HCT116 (cell line): ENCODE measurements around the gene ACOT11. TPM values are rescaled to one million over a fixed set of nuclear protein-coding genes. Genes with fewer than 3 reads are reported as not detected.

Experiments
- ATAC-seq: fragments of 200-7000 bp; cut with Tn5 transposase; 2 replicates; pipeline ENCODE4 v1.9.1; 2020; ENCODE audit warnings: mild to moderate bottlenecking, moderate library complexity
- BruUV-seq: library from RNA; stranded (reverse); fragments of 400-500 nt; replicated peaks from 2 replicates; lab custom pipeline; 2021; lab: Mats Ljungman, UMichigan
- CTCF ChIA-PET: fragments of 300-600 bp; sonication (Branson Sonifier 250); formaldehyde crosslinking; loops from one replicate; lab custom pipeline; 2021; ENCODE audit warnings: antibody characterized with exemption; lab: Charles Lee
- POLR2A ChIA-PET: fragments of 300-600, 350-600 bp; sonication (Branson Sonifier 250); formaldehyde crosslinking; loops from one replicate; lab custom pipeline; 2021; ENCODE audit warnings: antibody characterized with exemption; lab: Charles Lee
- RAD21 ChIA-PET, 2 experiments: fragments of 300-600 bp; sonication (Branson Sonifier 250); formaldehyde crosslinking; loops; one replicate each; lab custom pipeline; 2023; ENCODE audit warnings: low total read pairs in 2 of 2; ENCODE audit not compliant: uncharacterized antibody in 2 of 2, unreplicated experiment in 2 of 2, low non-redundant PET in 1 of 2; lab: Charles Lee
- DNase-seq: peaks from one replicate; pipeline ENCODE4 v3.0.0-alpha.2; 2010; ENCODE audit warnings: low read depth, low spot score
- H2AFZ ChIP-seq: fragments of 200-600 bp; shearing (Covaris generic), sonication (generic); 2 replicates; pipeline ENCODE4 v1.6.1; 2017; ENCODE audit warnings: low read depth, mixed run types, mixed read lengths, antibody characterized with exemption, low read length; ENCODE audit not compliant: poor library complexity, severe bottlenecking
- H3K27ac ChIP-seq: 2 replicates; pipeline ENCODE4 v1.5.1; 2012; ENCODE audit warnings: low read depth, low read length
- H3K27me3 ChIP-seq: fragments of 200-600 bp; sonication (generic); 2 replicates; pipeline ENCODE4 v1.6.1; 2016; ENCODE audit warnings: mixed run types, low read length, mixed read lengths; ENCODE audit not compliant: insufficient read depth
- H3K36me3 ChIP-seq, 2 experiments: fragments of 200-500 bp in 1 of 2; fragments of 200-600 bp in 1 of 2; sonication (Bioruptor generic) in 1 of 2; sonication (generic) in 1 of 2; 2 replicates each; pipeline versions ENCODE4 v1.5.1 to v1.6.1; 2014 to 2016; ENCODE audit warnings: low read length in 2 of 2, inconsistent platforms in 1 of 2, mixed read lengths in 1 of 2, mixed run types in 1 of 2; ENCODE audit not compliant: insufficient read depth in 2 of 2, control insufficient read depth in 1 of 2
- H3K4me1 ChIP-seq, 2 experiments: fragments of 200-600 bp in 1 of 2; sonication (generic) in 1 of 2; 2 replicates each; pipeline versions ENCODE4 v1.5.1 to v1.6.1; 2012 to 2017; ENCODE audit warnings: low read length in 2 of 2, inconsistent platforms in 1 of 2, mild to moderate bottlenecking in 1 of 2, mixed read lengths in 1 of 2, mixed run types in 1 of 2, moderate library complexity in 1 of 2; ENCODE audit not compliant: insufficient read depth in 2 of 2, control insufficient read depth in 1 of 2
- H3K4me2 ChIP-seq: fragments of 200-600 bp; sonication (generic); 2 replicates; pipeline ENCODE4 v1.6.1; 2017; ENCODE audit warnings: mixed run types, low read length, mixed read lengths
- H3K4me3 ChIP-seq, 2 experiments: fragments of 200-600 bp in 1 of 2; sonication (generic) in 1 of 2; replicated peaks in 1 of 2; 2 replicates each; pipeline ENCODE4 v1.5.1; 2011 to 2016; ENCODE audit warnings: low read length in 2 of 2, control low read depth in 1 of 2, low read depth in 1 of 2, mild to moderate bottlenecking in 1 of 2, mixed read lengths in 1 of 2, mixed run types in 1 of 2
- H3K79me2 ChIP-seq: fragments of 200-600 bp; sonication (generic); 2 replicates; pipeline ENCODE4 v1.6.1; 2017; ENCODE audit warnings: mild to moderate bottlenecking, mixed run types, low read length, moderate library complexity, mixed read lengths; ENCODE audit not compliant: insufficient read depth
- H3K9ac ChIP-seq: fragments of 200-600 bp; sonication (generic); 2 replicates; pipeline ENCODE4 v1.6.1; 2016; ENCODE audit warnings: low read length, mixed read lengths
- H3K9me2 ChIP-seq: fragments of 200-600 bp; sonication (generic), shearing (Covaris generic); 2 replicates; pipeline ENCODE4 v1.6.1; 2017; ENCODE audit warnings: mixed run types, mild to moderate bottlenecking, moderate library complexity; ENCODE audit not compliant: insufficient read depth
- H3K9me3 ChIP-seq, 2 experiments: fragments of 200-500 bp in 1 of 2; fragments of 200-600 bp in 1 of 2; sonication (Bioruptor generic) in 1 of 2; sonication (generic) in 1 of 2; 2 replicates each; pipeline ENCODE4 v1.6.1; 2014 to 2017; ENCODE audit warnings: low read length in 2 of 2, mixed read lengths in 2 of 2, inconsistent platforms in 1 of 2, low read depth in 1 of 2, mild to moderate bottlenecking in 1 of 2, mixed run types in 1 of 2, moderate library complexity in 1 of 2; ENCODE audit not compliant: control insufficient read depth in 1 of 2, insufficient read depth in 1 of 2
- H4K20me1 ChIP-seq: fragments of 200-600 bp; sonication (generic), shearing (Covaris generic); 2 replicates; pipeline ENCODE4 v1.6.1; 2017; ENCODE audit warnings: mixed run types, mild to moderate bottlenecking, moderate library complexity; ENCODE audit not compliant: insufficient read depth
- CBX3 ChIP-seq: IDR thresholded peaks from 2 replicates; pipeline ENCODE4 v1.6.1; 2012; ENCODE audit warnings: low read depth
- EGR1 ChIP-seq: IDR thresholded peaks from 2 replicates; pipeline ENCODE4 v1.6.1; 2012; ENCODE audit warnings: low read depth
- ELF1 ChIP-seq: IDR thresholded peaks from 2 replicates; pipeline ENCODE4 v1.6.1; 2012; ENCODE audit warnings: low read depth, borderline replicate concordance
- EZH2phosphoT487 ChIP-seq: fragments of 200-600 bp; IDR thresholded peaks from 2 replicates; pipeline ENCODE4 v1.6.1; 2018; ENCODE audit warnings: antibody characterized with exemption, borderline replicate concordance
- FOSL1 ChIP-seq: IDR thresholded peaks from 2 replicates; pipeline ENCODE4 v1.6.1; 2012; ENCODE audit warnings: low read depth
- JUND ChIP-seq: IDR thresholded peaks from 2 replicates; pipeline ENCODE4 v1.6.1; 2012
- POLR2A ChIP-seq: IDR thresholded peaks from 2 replicates; pipeline ENCODE4 v1.7.0; 2011; ENCODE audit warnings: borderline replicate concordance; ENCODE audit not compliant: insufficient read depth, insufficient read length; ENCODE audit errors: extremely low read depth
- REST ChIP-seq: IDR thresholded peaks from 2 replicates; pipeline ENCODE4 v1.6.1; 2012; ENCODE audit warnings: low read depth
- SIN3A ChIP-seq: IDR thresholded peaks from 2 replicates; pipeline ENCODE4 v1.6.1; 2012; ENCODE audit warnings: low read depth
- ZBTB33 ChIP-seq: IDR thresholded peaks from 2 replicates; pipeline ENCODE4 v1.6.1; 2011; ENCODE audit warnings: mild to moderate bottlenecking, low read length, moderate library complexity; ENCODE audit not compliant: insufficient replicate concordance; ENCODE audit errors: extremely low read depth
- ZFX ChIP-seq: fragments of 450-650 bp; IDR thresholded peaks from 2 replicates; pipeline ENCODE4 v1.6.1; 2017
- ZNF274 ChIP-seq: fragments of 200-500 bp; sonication (Bioruptor generic); IDR thresholded peaks from 2 replicates; pipeline ENCODE4 v1.6.1; 2014; ENCODE audit warnings: mild to moderate bottlenecking, low read depth, low read length, inconsistent platforms
- intact Hi-C: fragments of 100-400 bp; cut with micrococcal nuclease; formaldehyde crosslinking; loops from 2 replicates; pipeline ENCODE4 v1.10.0; 2022
- total RNA-seq: library from RNA; stranded (reverse); gene quantifications from one replicate; pipeline ENCODE4 v1.2.1, GENCODE V29; 2021; ENCODE audit not compliant: unreplicated experiment

The ACOT11 gene
- total RNA-seq, 1 experiment from 2014 or later, result 31.1 TPM

- no peaks in the 10 kb centered on the region for H3K79me2 ChIP-seq
- no peak overlapping the region for H3K4me3 ChIP-seq
- CTCF ChIA-PET, result no interaction called here
Measured at GRCh38 chr1:54571326-54571725, 23.3 kb downstream of the ACOT11 start.

More at GRCh38 chr1:54571326-54571725, 23.3 kb downstream of the ACOT11 start:
- no peaks in the 10 kb centered on the region for H4K20me1 ChIP-seq
- peak overlapping the region; percentile 68; the same call in 1 of the 2 replicates for H3K4me2 ChIP-seq
- DNase-seq, result no peak
- ATAC-seq, result no peak
- no peak for TF ChIP-seq SIN3A
- no peak for TF ChIP-seq ZBTB33
- TF ChIP-seq EGR1, result no peak
- no peak for TF ChIP-seq ZFX
- no peak for TF ChIP-seq REST
- TF ChIP-seq JUND, result no peak
- TF ChIP-seq ELF1, result no peak
- no peak for TF ChIP-seq CBX3
- no peak for TF ChIP-seq EZH2phosphoT487
- TF ChIP-seq FOSL1, result no peak
- no peak for TF ChIP-seq POLR2A
- TF ChIP-seq ZNF274, result no peak
- no TSS peak for BruUV-seq
- H3K9me3 ChIP-seq, result no peaks in the 10 kb centered on the region
- H3K9me2 ChIP-seq, result no peaks in the 10 kb centered on the region
- RAD21 ChIA-PET, result no interaction called here
- intact Hi-C loops, result no loop called here
- peak overlapping the region; percentile 34; the same call in 1 of the 2 replicates for H3K27ac ChIP-seq
- no peaks in the 10 kb centered on the region for H3K27me3 ChIP-seq
- H3K4me1 ChIP-seq, result peaks cover 74 to 91% of the 10 kb centered on the region in 2 experiments
- H2AFZ ChIP-seq, result no peak overlapping the region
- H3K9ac ChIP-seq, result no peak overlapping the region
- no peaks in the 10 kb centered on the region for H3K36me3 ChIP-seq
- POLR2A ChIA-PET, result interaction anchor here (0.6 kb wide), 1 partner anchor 332 kb away, joined by 3 read pairs; no protein-coding TSS in a partner anchor
